Vagina (tissue), 2 donors: ENCODE results near the gene NOP10.

ENCODE experiments used
- POLR2A ChIP-seq, 2 donors: fragments of 450-650 bp; IDR thresholded peaks; one replicate each; pipeline ENCODE4 v1.6.1; 2017; ENCODE audit warnings: antibody characterized with exemption in 2 of 2, mild to moderate bottlenecking in 2 of 2, moderate library complexity in 2 of 2
- TF ChIP-seq, protein P1 (sequence below), 3 experiments: fragments of 450-650 bp in 2 of 3; fragments of 200-600 bp in 1 of 3; sonication (generic) in 1 of 3; IDR thresholded peaks; one replicate each; pipeline ENCODE4 v1.5.1; 2017 to 2019; ENCODE audit warnings: antibody characterized with exemption in 3 of 3, mild to moderate bottlenecking in 2 of 3, moderate library complexity in 2 of 3

DNA sequence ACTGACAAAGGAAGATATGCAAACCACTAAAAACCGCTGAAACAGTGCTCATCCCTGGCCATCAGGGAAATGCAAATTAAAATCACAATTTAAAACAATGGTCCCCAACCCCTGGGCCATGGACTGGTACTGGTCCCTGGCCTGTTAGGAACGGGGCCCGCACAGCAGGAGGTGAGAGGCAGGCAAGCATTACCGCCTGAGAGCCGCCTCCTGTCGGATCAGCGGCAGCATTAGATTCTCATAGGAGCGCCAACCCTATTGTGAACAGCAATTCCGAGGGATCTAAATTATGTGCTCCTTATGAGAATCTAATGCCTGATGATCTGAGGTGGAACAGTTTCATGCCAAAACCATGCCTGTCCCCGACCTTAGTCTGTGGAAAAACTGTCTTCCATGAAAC is 19.7 kb downstream of the NOP10 start:
- TF ChIP-seq, protein P1, sequence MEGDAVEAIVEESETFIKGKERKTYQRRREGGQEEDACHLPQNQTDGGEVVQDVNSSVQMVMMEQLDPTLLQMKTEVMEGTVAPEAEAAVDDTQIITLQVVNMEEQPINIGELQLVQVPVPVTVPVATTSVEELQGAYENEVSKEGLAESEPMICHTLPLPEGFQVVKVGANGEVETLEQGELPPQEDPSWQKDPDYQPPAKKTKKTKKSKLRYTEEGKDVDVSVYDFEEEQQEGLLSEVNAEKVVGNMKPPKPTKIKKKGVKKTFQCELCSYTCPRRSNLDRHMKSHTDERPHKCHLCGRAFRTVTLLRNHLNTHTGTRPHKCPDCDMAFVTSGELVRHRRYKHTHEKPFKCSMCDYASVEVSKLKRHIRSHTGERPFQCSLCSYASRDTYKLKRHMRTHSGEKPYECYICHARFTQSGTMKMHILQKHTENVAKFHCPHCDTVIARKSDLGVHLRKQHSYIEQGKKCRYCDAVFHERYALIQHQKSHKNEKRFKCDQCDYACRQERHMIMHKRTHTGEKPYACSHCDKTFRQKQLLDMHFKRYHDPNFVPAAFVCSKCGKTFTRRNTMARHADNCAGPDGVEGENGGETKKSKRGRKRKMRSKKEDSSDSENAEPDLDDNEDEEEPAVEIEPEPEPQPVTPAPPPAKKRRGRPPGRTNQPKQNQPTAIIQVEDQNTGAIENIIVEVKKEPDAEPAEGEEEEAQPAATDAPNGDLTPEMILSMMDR (IDR thresholded peaks at IDR 0.05) = no peak
- TF ChIP-seq POLR2A (IDR thresholded peaks at IDR 0.05) = no peak
